K562 (cell line): ENCODE results near the gene RAB7A. TPM values are rescaled to one million over a fixed set of nuclear protein-coding genes. Genes with fewer than 3 reads are reported as not detected.
A peak's percentile ranks its signal among the peaks of the same experiment; 100 is the strongest.

Experiments used
- ATF1 ChIP-seq, 2 experiments: fragments of 450-650 bp in 1 of 2; IDR thresholded peaks; 2 replicates each; pipeline ENCODE4 v1.6.1; 2016; ENCODE audit warnings: missing compliant biosample characterization in 1 of 2, missing genetic modification characterization in 1 of 2
- ERF ChIP-seq: fragments of 450-650 bp; formaldehyde crosslinking; IDR thresholded peaks from 2 replicates; pipeline ENCODE4 v1.4.0; 2020; ENCODE audit warnings: mild to moderate bottlenecking, mixed read lengths
- ETV6 ChIP-seq, 3 experiments: fragments of 150-350 bp in 1 of 3; sonication (generic) in 1 of 3; formaldehyde crosslinking in 1 of 3; IDR thresholded peaks; 2 replicates each; pipeline versions ENCODE4 v1.6.1 to v1.8.0; 2014 to 2022; ENCODE audit warnings: borderline replicate concordance in 2 of 3, low read depth in 2 of 3, antibody characterized with exemption in 1 of 3, low read length in 1 of 3, mild to moderate bottlenecking in 1 of 3, missing genetic modification reagents in 1 of 3
- MYNN ChIP-seq, 2 experiments: sonication (generic); formaldehyde crosslinking in 1 of 2; IDR thresholded peaks; 2 replicates each; pipeline versions ENCODE4 v1.5.0 to v1.6.1; 2016 to 2020; ENCODE audit warnings: antibody characterized with exemption in 1 of 2, missing genetic modification reagents in 1 of 2
- XRCC4 ChIP-seq: IDR thresholded peaks from one replicate; pipeline ENCODE4 v1.6.1; 2011; ENCODE audit not compliant: insufficient read depth, insufficient read length; ENCODE audit errors: extremely low read depth
- YY1 ChIP-seq, 3 experiments: IDR thresholded peaks; 2 replicates each; pipeline ENCODE4 v1.6.1; 2011; ENCODE audit warnings: low read length in 2 of 3, mild to moderate bottlenecking in 2 of 3, moderate library complexity in 2 of 3, borderline replicate concordance in 1 of 3, control low read depth in 1 of 3, low read depth in 1 of 3; ENCODE audit not compliant: insufficient read depth in 3 of 3, insufficient replicate concordance in 2 of 3, control insufficient read depth in 1 of 3, insufficient read length in 1 of 3; ENCODE audit errors: extremely low read depth in 1 of 3
- polyA plus RNA-seq, 8 experiments: library from polyadenylated mRNA; depleted of rRNA in 4 of 8; stranded (reverse) in 5 of 8; unstranded in 3 of 8; fragments of >200 nt; fragmentation: Nextera tagmentation in 2 of 8; fragmentation: Illumina TruSeq in 1 of 8; extraction: Ambion mirVana in 2 of 8; extraction: Trizol in 1 of 8; gene quantifications; 2 replicates each; pipeline versions ENCODE4 v1.2.1 to v1.2.3, GENCODE V29; 2011 to 2014; ENCODE audit warnings: inconsistent platforms in 1 of 8, missing spikeins in 1 of 8
- total RNA-seq, 7 experiments: library from RNA; depleted of rRNA in 6 of 7; stranded (reverse); fragments of >200 nt in 6 of 7; fragmentation: Illumina TruSeq in 2 of 7; extraction: Trizol in 2 of 7; gene quantifications; 2 replicates each; pipeline versions ENCODE4 v1.2.1 to v1.2.3, GENCODE V29; 2011 to 2021; ENCODE audit warnings: low replicate concordance in 1 of 7
- TF ChIP-seq, protein P1 (sequence below): sonication (generic); formaldehyde crosslinking; IDR thresholded peaks from 2 replicates; pipeline ENCODE4 v1.8.0; 2022; ENCODE audit warnings: missing genetic modification reagents, mild to moderate bottlenecking, borderline replicate concordance
- TF ChIP-seq, protein P2 (sequence below): fragments of 200-800 bp; sonication (Bioruptor generic); IDR thresholded peaks from 2 replicates; pipeline ENCODE4 v1.6.1; 2017; ENCODE audit warnings: missing genetic modification characterization, missing compliant biosample characterization
- TF ChIP-seq, protein P3 (sequence below), 2 experiments: fragments of 450-650 bp; formaldehyde crosslinking in 1 of 2; IDR thresholded peaks; 2 replicates each; pipeline versions ENCODE4 v1.4.0 to v1.6.1; 2014 to 2020; ENCODE audit warnings: mild to moderate bottlenecking in 2 of 2, borderline replicate concordance in 1 of 2, low read depth in 1 of 2
- TF ChIP-seq, protein P4 (sequence below): fragments of 450-650 bp; formaldehyde crosslinking; IDR thresholded peaks from 2 replicates; pipeline ENCODE4 v1.4.0; 2020; ENCODE audit warnings: mild to moderate bottlenecking, moderate library complexity

RAB7A gene
- total and polyA plus RNA-seq, 9 of the 15 experiments (the other 6 are each of a cell fraction or from before 2014, with no cell fraction given): 30.9 to 204 (median 72.8) TPM

DNA sequence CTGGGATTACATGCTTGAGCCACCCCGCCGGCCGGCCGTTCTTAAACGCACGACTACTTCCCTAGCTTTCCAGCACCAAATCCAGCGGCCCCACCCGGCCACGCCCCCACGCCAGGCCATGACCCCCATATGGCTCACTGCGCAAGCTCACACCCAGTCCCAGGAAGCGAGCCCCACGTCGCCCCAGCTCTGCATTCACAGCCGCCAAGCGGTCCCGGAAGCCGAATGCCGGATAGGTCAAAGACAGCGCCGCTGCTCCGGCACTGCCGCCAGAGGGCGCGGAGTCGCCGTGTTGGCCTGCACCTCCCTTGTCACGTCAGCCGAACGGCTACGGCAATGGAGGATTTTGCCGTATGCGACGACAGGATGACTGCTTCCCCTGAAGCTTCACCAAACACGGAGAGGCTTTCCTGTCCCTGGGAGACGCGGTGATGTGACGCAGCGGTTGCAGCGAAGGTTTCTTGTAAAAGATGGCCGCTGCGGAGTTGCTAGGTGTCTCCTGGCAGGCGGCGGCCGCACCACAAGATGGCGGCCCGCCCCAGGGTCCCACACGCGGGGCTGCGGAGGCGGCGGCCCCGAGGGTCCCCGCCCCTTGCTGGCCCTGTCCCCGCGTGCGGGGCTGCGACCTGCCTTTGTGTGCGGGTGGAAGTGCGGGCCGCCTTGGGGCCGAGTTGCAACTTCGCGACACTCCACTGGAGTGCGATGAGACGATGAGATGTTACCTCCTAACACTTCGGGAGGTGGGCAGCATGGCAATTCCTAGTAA, 45.2 kb upstream of the RAB7A start (continued):
- TF ChIP-seq, protein P1, sequence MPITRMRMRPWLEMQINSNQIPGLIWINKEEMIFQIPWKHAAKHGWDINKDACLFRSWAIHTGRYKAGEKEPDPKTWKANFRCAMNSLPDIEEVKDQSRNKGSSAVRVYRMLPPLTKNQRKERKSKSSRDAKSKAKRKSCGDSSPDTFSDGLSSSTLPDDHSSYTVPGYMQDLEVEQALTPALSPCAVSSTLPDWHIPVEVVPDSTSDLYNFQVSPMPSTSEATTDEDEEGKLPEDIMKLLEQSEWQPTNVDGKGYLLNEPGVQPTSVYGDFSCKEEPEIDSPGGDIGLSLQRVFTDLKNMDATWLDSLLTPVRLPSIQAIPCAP (CRISPR knock-in tag): no peak
- TF ChIP-seq ATF1 (CRISPR knock-in tag; IDR thresholded peaks at IDR 0.05) (peak; percentile 52), ATF1 (tag; IDR thresholded peaks at IDR 0.05) (peak; percentile 97), ETV6 (IDR thresholded peaks at IDR 0.05; ENCODE audit: borderline replicate concordance in 1 of 2, low read depth in 2 of 2, low read length in 1 of 2) (no peak), ETV6 (CRISPR knock-in tag; IDR thresholded peaks at IDR 0.05; ENCODE audit: borderline replicate concordance) (no peak), MYNN (IDR thresholded peaks at IDR 0.05) (0 out of 2 replicates have a peak, but pooled peaks have one; percentile 32), MYNN (CRISPR knock-in tag; IDR thresholded peaks at IDR 0.05) (no peak), YY1 (IDR thresholded peaks at IDR 0.05; ENCODE audit: borderline replicate concordance in 1 of 3, control insufficient read depth in 1 of 3, extremely low read depth in 1 of 3, insufficient read depth in 3 of 3, insufficient read length in 1 of 3, insufficient replicate concordance in 2 of 3, low read depth in 1 of 3, low read length in 2 of 3) (peak; percentile 90 to 97 (median 96)), XRCC4 (no peak), ERF (CRISPR knock-in tag) (peak; percentile 54; the same call in 1 of the 2 replicates)
- TF ChIP-seq, protein P2, sequence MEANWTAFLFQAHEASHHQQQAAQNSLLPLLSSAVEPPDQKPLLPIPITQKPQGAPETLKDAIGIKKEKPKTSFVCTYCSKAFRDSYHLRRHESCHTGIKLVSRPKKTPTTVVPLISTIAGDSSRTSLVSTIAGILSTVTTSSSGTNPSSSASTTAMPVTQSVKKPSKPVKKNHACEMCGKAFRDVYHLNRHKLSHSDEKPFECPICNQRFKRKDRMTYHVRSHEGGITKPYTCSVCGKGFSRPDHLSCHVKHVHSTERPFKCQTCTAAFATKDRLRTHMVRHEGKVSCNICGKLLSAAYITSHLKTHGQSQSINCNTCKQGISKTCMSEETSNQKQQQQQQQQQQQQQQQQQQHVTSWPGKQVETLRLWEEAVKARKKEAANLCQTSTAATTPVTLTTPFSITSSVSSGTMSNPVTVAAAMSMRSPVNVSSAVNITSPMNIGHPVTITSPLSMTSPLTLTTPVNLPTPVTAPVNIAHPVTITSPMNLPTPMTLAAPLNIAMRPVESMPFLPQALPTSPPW (CRISPR knock-in tag): peak; percentile 73
- TF ChIP-seq, protein P3, sequence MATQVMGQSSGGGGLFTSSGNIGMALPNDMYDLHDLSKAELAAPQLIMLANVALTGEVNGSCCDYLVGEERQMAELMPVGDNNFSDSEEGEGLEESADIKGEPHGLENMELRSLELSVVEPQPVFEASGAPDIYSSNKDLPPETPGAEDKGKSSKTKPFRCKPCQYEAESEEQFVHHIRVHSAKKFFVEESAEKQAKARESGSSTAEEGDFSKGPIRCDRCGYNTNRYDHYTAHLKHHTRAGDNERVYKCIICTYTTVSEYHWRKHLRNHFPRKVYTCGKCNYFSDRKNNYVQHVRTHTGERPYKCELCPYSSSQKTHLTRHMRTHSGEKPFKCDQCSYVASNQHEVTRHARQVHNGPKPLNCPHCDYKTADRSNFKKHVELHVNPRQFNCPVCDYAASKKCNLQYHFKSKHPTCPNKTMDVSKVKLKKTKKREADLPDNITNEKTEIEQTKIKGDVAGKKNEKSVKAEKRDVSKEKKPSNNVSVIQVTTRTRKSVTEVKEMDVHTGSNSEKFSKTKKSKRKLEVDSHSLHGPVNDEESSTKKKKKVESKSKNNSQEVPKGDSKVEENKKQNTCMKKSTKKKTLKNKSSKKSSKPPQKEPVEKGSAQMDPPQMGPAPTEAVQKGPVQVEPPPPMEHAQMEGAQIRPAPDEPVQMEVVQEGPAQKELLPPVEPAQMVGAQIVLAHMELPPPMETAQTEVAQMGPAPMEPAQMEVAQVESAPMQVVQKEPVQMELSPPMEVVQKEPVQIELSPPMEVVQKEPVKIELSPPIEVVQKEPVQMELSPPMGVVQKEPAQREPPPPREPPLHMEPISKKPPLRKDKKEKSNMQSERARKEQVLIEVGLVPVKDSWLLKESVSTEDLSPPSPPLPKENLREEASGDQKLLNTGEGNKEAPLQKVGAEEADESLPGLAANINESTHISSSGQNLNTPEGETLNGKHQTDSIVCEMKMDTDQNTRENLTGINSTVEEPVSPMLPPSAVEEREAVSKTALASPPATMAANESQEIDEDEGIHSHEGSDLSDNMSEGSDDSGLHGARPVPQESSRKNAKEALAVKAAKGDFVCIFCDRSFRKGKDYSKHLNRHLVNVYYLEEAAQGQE (IDR thresholded peaks at IDR 0.05; ENCODE audit: borderline replicate concordance): peak; percentile 79
- TF ChIP-seq, protein P3 (CRISPR knock-in tag; IDR thresholded peaks at IDR 0.05; ENCODE audit: low read depth): no peak
- TF ChIP-seq, protein P4, sequence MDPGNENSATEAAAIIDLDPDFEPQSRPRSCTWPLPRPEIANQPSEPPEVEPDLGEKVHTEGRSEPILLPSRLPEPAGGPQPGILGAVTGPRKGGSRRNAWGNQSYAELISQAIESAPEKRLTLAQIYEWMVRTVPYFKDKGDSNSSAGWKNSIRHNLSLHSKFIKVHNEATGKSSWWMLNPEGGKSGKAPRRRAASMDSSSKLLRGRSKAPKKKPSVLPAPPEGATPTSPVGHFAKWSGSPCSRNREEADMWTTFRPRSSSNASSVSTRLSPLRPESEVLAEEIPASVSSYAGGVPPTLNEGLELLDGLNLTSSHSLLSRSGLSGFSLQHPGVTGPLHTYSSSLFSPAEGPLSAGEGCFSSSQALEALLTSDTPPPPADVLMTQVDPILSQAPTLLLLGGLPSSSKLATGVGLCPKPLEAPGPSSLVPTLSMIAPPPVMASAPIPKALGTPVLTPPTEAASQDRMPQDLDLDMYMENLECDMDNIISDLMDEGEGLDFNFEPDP: no peak
